22Rv1 (cell line): ENCODE results near the gene ZNF652.

Experiments used
- ZFX ChIP-seq: fragments of 450-650 bp; IDR thresholded peaks from 2 replicates; pipeline ENCODE4 v1.6.1; 2017; ENCODE audit warnings: antibody characterized with exemption, borderline replicate concordance
- TF ChIP-seq, protein P1 (sequence below): fragments of 450-650 bp; IDR thresholded peaks from 2 replicates; pipeline ENCODE4 v1.5.1; 2017; ENCODE audit warnings: mild to moderate bottlenecking

DNA sequence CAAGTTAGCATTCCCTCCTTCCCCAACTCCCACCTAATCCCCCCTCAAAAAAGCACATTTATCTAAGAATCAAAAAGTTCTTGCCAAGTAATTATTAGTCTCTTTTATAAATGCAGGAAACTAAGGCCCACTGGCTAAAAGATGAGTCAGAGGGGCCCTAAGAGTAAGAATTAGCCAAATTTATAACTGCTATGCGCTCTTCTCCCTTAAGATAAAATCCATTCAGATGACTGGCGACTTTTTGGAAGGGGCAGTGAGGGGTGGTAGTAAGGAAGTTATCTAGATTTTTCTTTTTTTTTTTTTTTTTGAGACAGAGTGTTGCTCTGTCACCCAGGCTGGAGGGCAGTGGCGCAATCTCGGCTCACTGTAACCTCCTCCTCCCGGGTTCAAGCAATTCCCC is 17.1 kb downstream of the ZNF652 start:
- TF ChIP-seq, protein P1, sequence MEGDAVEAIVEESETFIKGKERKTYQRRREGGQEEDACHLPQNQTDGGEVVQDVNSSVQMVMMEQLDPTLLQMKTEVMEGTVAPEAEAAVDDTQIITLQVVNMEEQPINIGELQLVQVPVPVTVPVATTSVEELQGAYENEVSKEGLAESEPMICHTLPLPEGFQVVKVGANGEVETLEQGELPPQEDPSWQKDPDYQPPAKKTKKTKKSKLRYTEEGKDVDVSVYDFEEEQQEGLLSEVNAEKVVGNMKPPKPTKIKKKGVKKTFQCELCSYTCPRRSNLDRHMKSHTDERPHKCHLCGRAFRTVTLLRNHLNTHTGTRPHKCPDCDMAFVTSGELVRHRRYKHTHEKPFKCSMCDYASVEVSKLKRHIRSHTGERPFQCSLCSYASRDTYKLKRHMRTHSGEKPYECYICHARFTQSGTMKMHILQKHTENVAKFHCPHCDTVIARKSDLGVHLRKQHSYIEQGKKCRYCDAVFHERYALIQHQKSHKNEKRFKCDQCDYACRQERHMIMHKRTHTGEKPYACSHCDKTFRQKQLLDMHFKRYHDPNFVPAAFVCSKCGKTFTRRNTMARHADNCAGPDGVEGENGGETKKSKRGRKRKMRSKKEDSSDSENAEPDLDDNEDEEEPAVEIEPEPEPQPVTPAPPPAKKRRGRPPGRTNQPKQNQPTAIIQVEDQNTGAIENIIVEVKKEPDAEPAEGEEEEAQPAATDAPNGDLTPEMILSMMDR = no peak
- no peak for TF ChIP-seq ZFX
